K562 (cell line): ENCODE results near the gene TRIM47. TPM values are rescaled to one million over a fixed set of nuclear protein-coding genes. Genes with fewer than 3 reads are reported as not detected.

Source experiments
- ARID4B ChIP-seq: sonication (generic); formaldehyde crosslinking; IDR thresholded peaks from 2 replicates; pipeline ENCODE4 v1.8.0; 2022; ENCODE audit warnings: mild to moderate bottlenecking, missing genetic modification reagents
- CBFA2T2 ChIP-seq: fragments of 450-650 bp; conservative IDR thresholded peaks from 2 replicates; pipeline ENCODE4 v1.6.1; 2017; ENCODE audit warnings: mild to moderate bottlenecking
- CEBPG ChIP-seq, 3 experiments: fragments of 200-800 bp in 1 of 3; sonication (Bioruptor generic) in 1 of 3; sonication (generic) in 1 of 3; formaldehyde crosslinking in 1 of 3; IDR thresholded peaks in 2 of 3; conservative IDR thresholded peaks in 1 of 3; 2 replicates each; pipeline versions ENCODE4 v1.6.1 to v1.8.0; 2016 to 2022; ENCODE audit warnings: missing compliant biosample characterization in 2 of 3, missing genetic modification characterization in 2 of 3, mild to moderate bottlenecking in 1 of 3, missing genetic modification reagents in 1 of 3
- GABPB2 ChIP-seq: fragments of 250-450 bp; sonication (Bioruptor Pico); conservative IDR thresholded peaks from 2 replicates; pipeline ENCODE4 v1.5.1; 2021; ENCODE audit warnings: mild to moderate bottlenecking
- PCBP2 ChIP-seq: fragments of 200-400 bp; formaldehyde crosslinking; IDR thresholded peaks from 2 replicates; pipeline ENCODE4 v1.6.1; 2018; ENCODE audit warnings: low read length, low read depth, mild to moderate bottlenecking, moderate library complexity; ENCODE audit not compliant: poor library complexity, severe bottlenecking
- POLR2A ChIP-seq: fragments of 450-650 bp; conservative IDR thresholded peaks from 2 replicates; pipeline ENCODE4 v1.6.1; 2016
- POLR2B ChIP-seq: fragments of 450-650 bp; IDR thresholded peaks from 2 replicates; pipeline ENCODE4 v1.6.1; 2018; ENCODE audit warnings: low read depth; ENCODE audit not compliant: partially characterized antibody
- SIRT6 ChIP-seq: IDR thresholded peaks from one replicate; pipeline ENCODE4 v1.6.1; 2012; ENCODE audit warnings: low read depth, mild to moderate bottlenecking, control low read depth, inconsistent platforms, low read length, moderate library complexity
- ZFP1 ChIP-seq: fragments of 450-650 bp; formaldehyde crosslinking; IDR thresholded peaks from 2 replicates; pipeline ENCODE4 v1.4.0; 2020; ENCODE audit warnings: mild to moderate bottlenecking, mixed read lengths
- ZNF41 ChIP-seq: fragments of 250-450 bp; sonication (Bioruptor Pico); conservative IDR thresholded peaks from 2 replicates; pipeline ENCODE4 v1.4.0; 2020; ENCODE audit warnings: mild to moderate bottlenecking
- ZNF436 ChIP-seq: fragments of 250-450, 450-650 bp; sonication (Bioruptor Pico); formaldehyde crosslinking; IDR thresholded peaks from 2 replicates; pipeline ENCODE4 v1.7.0; 2020; ENCODE audit warnings: mild to moderate bottlenecking
- ZNF445 ChIP-seq: fragments of 250-450 bp; sonication (Bioruptor Pico); IDR thresholded peaks from 2 replicates; pipeline ENCODE4 v1.4.0; 2020; ENCODE audit warnings: low read depth, mild to moderate bottlenecking, moderate library complexity
- ZNF449 ChIP-seq: fragments of 250-450 bp; sonication (Bioruptor Pico); IDR thresholded peaks from 2 replicates; pipeline ENCODE4 v1.8.0; 2022; ENCODE audit warnings: moderate library complexity, mild to moderate bottlenecking, inconsistent platforms
- polyA plus RNA-seq, 8 experiments: library from polyadenylated mRNA; depleted of rRNA in 4 of 8; stranded (reverse) in 5 of 8; unstranded in 3 of 8; fragments of >200 nt; fragmentation: Nextera tagmentation in 2 of 8; fragmentation: Illumina TruSeq in 1 of 8; extraction: Ambion mirVana in 2 of 8; extraction: Trizol in 1 of 8; gene quantifications; 2 replicates each; pipeline versions ENCODE4 v1.2.1 to v1.2.3, GENCODE V29; 2011 to 2014; ENCODE audit warnings: inconsistent platforms in 1 of 8, missing spikeins in 1 of 8
- total RNA-seq, 7 experiments: library from RNA; depleted of rRNA in 6 of 7; stranded (reverse); fragments of >200 nt in 6 of 7; fragmentation: Illumina TruSeq in 2 of 7; extraction: Trizol in 2 of 7; gene quantifications; 2 replicates each; pipeline versions ENCODE4 v1.2.1 to v1.2.3, GENCODE V29; 2011 to 2021; ENCODE audit warnings: low replicate concordance in 1 of 7
- TF ChIP-seq, protein P1 (sequence below): fragments of 450-650 bp; IDR thresholded peaks from 2 replicates; pipeline ENCODE4 v1.7.0; 2016; ENCODE audit warnings: borderline replicate concordance

The TRIM47 gene
- total and polyA plus RNA-seq, 9 of the 15 experiments (the other 6 are each of a cell fraction or from before 2014, with no cell fraction given), result 0.56 to 6.1 (median 3.2) TPM

GRCh38 chr17:75855310-75856061, 22.9 kb downstream of the TRIM47 start, which contains the start of gene WBP2 (continued):
- TF ChIP-seq PCBP2, result no peak
- TF ChIP-seq ZFP1, result 0 out of 2 replicates have a peak, but pooled peaks have one; percentile 53
- TF ChIP-seq POLR2B, result peak; percentile 95
- peak; percentile 92 for TF ChIP-seq CBFA2T2
- peak; percentile 65 for TF ChIP-seq CEBPG (CRISPR knock-in tag; IDR thresholded peaks at IDR 0.05)
- peak in 1 of 2 experiments; percentile 71; a peak in 3 of 4 replicates for TF ChIP-seq CEBPG (tag; conservative IDR thresholded peaks at IDR 0.05 in 1 of 2, IDR thresholded peaks at IDR 0.05 in 1 of 2)
- no peak for TF ChIP-seq ZNF436 (CRISPR knock-in tag)
- TF ChIP-seq POLR2A, result peak; percentile 98
- no peak for TF ChIP-seq ZNF41
- TF ChIP-seq ZNF445 (CRISPR knock-in tag), result no peak
- peak; percentile 95 for TF ChIP-seq ARID4B (CRISPR knock-in tag)
- 0 out of 2 replicates have a peak, but pooled peaks have one; percentile 39 for TF ChIP-seq ZNF449 (CRISPR knock-in tag)
- TF ChIP-seq, protein P1, sequence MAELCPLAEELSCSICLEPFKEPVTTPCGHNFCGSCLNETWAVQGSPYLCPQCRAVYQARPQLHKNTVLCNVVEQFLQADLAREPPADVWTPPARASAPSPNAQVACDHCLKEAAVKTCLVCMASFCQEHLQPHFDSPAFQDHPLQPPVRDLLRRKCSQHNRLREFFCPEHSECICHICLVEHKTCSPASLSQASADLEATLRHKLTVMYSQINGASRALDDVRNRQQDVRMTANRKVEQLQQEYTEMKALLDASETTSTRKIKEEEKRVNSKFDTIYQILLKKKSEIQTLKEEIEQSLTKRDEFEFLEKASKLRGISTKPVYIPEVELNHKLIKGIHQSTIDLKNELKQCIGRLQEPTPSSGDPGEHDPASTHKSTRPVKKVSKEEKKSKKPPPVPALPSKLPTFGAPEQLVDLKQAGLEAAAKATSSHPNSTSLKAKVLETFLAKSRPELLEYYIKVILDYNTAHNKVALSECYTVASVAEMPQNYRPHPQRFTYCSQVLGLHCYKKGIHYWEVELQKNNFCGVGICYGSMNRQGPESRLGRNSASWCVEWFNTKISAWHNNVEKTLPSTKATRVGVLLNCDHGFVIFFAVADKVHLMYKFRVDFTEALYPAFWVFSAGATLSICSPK, result no peak
- TF ChIP-seq GABPB2 (CRISPR knock-in tag), result no peak
- TF ChIP-seq SIRT6, result no peak
